Activated T-cell treated with anti-CD3 and anti-CD28 coated beads for 24 hours (primary cell): Measurements from ENCODE around the gene ZBTB40.

Experiments used
- DNase-seq: peaks from one replicate; pipeline ENCODE4 v3.0.0-alpha.2; 2020; ENCODE audit warnings: low read depth

ZBTB40 gene

DNA sequence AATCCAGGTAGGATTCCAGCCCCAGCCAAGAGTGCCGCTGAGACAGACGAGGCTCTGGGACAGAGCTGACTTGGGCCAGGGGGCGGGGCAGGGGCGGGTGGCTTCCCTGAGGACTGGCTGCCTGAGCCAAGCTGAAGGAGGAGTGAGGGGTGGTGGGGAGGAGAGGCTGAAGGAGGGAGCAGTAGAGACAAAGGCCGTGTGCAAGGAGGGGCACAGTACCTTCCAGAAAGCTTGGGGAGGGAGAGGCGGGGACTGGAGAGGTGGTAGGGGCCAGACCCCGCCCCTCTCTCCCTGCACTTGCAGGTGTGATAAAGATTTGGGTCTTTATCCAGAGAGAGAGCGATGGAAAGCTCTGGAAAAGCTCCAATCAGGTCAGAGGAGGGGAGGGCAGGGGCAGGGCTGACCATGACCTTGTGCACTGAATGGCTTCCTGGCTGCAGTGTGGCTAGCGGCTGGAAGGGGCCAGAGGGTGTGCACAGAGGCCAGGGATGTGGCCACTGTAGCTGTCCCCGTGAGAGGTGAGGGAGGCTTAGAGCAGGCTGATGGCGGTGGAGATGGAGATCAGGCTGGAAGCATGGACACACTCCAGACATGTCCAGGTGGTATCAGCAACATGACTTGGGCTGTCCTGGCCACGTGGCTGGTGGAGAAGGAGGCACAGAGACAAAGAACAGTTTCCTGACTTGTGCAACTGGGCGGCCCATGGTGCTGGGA is 104.9 kb downstream of the ZBTB40 start:
- no peak for DNase-seq

DNA sequence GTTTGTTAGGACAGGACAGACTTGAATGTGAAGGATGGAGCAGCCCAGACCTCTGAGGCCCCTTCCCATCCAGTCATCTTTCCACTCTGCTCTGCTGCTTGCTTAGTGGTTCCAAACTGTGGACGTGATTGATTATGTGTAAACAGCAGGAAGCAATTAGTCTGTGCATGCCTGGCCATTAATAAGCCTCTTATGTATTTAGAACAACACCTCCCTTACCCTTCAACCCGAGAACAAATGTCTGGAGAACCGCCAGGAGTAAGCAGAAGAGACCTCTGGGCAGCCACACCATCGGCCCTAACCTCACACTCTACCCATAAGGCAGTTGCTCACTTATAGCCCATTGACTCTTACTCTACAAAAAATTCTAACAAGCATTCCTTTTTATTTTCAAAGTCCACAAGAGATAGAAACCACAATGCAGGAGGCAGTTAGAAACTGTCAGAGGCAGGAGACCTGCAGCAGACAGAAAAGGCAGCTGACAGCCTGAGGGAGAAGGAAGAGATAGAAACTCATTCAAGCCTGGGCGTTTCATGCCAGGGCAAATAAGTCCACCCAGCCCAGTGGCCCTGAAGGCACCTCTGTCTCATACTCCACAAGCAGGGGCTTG is 105.8 kb downstream of the ZBTB40 start:
- DNase-seq = no peak

DNA sequence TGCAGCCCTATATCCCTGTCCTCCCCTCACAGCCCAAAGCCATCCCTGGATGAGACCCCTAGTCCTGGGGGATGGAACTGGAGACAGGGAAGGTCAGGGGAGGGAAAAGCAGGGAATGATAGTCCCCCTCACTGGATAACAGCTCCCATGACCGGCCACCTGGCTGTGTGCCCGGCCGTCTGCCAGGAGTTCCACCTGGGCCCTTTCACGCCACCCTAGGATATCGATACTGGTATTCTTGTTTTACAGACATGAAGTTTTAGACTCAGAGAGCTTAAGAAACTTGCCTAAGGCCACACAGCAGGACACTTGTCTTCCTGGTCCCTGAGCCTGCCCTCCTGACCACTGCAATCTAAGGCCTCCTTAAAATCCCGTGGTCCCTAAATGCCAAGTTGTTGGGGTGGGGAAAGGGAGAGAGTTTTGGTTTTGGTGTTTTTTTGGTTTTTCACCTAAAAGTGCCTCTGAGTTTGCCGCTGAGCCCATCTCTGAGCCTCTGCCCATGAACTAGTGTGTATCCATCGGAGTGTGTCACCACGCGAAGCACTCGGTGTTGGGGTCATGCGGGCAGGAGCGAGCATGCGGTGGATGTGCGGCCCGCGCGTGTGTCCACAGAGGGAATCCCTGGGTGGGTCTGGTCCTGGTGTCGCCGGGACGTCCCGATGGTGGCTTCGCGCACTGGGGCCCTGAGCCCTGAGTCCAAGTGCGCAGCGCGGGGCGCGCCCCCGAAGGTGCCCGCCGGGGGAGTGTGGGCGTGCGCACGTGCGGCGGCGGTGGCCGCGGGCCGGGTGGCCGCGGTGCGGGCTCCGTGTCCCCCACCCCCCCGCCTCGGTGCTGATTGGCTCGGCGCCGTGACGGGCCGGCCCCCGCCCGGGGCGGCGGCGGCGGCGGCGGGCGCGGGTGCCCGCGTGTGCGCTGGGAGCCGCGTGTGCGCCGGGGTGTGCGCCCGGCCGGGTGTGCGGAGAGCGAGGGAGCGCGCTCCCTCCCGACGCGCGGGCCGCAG is 111.2 kb downstream of the ZBTB40 start, which contains the start of gene EPHA8:
Gene EPHA8, plus strand, starts transcription at position 906 of the 1,000 bp plus-strand sequence. CDS start 147 bp downstream, outside the sequence.
- DNase-seq = no peak

DNA sequence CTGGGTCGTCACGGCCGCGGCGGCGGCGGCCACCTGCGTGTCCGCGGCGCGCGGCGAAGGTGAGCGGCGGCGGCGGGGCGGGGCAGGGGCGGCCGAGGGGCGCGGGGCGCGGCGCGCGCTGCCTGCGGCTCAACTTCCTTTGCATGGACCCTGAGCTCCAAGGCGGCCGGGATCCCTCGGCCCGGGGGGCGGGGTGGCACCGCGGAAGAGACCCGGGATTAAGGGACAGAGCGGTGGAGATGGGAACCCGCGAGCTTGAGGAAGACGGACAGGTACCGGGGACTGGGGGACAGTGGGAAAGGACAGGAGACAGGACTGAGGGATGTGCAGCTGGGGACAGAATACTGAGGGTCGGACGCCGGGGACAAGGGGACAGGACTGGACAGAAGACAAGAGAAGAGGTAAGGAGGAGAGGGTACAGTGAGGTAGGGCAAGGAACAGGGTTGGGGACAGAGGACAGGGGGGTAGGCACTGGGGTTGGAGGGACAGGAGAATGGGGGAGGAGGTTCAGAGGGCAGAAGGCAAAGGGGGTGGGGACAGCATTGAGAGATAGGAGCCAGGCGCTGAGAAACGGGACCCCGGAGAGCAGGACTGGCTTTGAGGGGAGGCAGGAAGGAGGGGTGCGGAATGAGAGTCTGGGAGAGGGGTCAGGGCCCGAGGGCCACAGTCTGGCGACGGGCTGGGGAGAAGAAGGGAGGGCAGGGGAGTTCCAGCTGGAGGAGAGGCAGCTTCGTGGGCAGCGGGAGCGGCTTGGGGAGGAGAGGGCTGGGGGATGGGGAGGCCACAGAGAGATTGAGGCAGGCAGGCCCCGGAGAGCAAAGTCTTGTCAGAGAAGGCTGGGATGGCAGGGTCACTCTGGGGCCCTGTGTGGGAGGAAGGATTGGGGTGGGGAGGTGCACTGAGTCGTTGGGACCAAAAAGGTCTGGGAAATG is 112.3 kb downstream of the ZBTB40 start:
- DNase-seq = no peak

DNA sequence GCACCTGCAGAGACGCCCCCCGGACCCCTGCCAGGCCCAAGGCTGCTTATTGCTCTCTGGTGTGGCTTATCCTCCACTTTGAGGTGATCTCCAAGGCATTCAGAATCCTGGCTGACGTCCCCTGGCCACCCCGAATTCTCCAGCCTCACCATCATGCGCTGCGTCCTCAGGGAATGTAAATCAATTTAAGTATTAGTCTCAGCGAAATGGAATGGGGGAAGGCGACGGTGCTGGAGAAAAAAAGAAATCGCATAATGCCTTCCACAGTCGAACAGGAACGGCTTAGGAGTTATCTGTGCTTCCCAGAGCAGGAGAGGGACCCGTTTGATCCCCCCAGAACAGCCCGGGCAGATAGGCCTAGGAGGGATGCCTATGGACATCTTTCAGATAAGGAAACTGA is 114.5 kb downstream of the ZBTB40 start:
- DNase-seq = no peak

DNA sequence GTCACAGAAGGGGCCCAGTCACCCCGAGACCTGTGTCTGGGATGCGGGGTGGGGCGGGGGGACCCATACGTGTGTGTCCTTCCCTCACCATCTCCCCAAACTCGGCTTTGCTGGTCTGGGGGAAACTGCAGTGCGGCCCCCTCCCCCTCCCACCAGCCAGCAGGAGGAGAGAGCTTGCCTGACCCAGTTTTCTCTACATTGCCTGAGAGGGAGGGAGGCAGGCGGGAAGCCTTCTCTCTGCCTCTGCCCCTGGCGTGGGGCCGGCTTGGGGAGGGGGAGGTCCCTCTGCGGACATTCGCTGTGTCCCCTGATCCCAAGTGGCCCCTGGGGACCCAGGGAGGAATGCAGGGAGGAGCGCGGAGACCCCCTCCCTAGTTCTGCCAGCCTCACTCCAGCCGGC is 115.5 kb downstream of the ZBTB40 start:
- no peak for DNase-seq

DNA sequence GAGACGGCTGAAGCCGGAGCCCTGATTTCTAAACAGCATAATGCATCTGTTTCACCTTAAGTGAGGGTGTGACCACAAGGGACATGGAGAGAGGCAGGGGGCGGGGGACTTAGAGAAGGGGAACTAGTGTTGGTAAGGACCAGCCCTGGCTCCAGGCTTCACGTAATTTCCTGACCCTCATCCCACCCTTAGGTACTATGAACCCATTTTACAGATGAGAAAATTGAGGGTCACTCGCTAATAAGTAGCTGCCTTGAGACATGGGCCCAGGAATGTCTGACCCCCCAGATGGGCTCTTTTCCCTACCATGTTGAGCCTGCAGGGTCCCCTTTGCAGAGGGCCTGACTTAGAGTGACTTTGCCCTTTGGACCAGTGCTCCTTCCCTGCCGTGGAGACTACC is 116.3 kb downstream of the ZBTB40 start:
- DNase-seq = no peak

DNA sequence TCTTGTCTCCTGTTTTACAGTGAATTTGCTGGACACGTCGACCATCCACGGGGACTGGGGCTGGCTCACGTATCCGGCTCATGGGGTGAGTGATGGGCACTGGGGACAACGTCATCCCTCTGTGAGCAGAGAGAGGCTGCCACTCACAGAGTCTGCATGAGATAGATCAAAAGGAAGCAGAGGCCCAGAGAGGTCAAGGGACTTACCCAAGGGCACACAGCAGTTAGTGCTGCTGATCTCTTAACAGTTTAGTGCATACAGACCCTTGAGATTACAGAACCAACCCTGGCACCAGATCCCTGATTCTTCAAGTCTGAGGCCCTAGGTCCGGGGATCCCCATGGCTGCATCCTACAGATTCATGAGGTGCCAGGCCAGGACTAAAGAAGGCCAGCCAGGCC is 117.6 kb downstream of the ZBTB40 start:
- DNase-seq = no peak

DNA sequence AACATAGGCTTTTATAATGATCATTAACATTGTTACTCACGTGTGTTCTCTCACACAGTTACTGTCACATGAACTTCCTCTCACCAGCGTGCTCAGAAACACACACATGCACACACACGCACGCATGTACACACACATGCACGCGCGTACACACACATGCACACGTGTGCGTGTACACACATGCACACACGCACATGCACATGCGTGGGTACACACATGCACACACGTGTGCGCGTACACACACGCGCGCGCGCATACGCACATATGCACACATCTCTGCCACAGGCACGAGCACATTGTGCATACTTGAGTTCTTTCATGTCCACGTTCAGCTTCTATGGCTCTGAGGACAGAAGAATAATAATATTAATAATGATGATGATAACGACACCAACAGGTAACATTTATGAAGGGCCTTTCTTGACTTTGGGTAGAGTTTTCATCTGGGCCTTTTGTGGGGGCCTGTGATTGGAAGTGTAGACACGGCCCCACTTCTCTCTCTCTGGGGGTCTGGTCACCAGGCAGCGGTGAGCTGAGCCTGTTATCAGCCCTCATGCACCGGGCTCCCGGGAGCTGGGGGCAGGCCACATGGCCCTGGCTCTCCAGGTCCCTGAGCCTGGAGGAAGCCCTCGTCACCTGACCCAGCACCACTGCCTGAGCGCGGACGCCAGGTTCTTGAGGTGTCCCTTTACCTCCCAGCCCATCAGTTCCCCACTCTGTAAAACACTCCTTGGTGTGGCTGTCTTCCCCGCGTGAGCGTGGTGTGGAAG is 118.7 kb downstream of the ZBTB40 start:
- no peak for DNase-seq

DNA sequence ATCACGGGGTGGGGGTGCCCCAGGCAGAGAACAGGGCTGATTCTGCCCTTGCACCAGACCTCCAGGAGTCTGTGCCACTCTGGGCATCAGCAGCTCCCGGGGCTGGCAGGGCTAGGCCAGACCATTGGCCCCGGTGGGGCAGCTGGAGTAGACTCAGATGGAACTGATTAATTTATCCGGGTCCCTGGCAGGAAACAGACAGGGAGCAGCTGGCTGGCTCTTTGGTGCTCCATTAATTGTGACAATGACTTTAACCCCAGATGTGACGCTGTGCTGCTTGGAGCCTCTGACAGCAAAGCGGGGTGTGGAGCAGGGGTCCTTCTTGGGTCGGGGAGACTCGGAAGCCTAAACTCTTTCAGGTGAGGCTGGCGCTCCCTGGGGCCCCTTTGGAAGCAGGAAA is 121.2 kb downstream of the ZBTB40 start:
- no peak for DNase-seq

DNA sequence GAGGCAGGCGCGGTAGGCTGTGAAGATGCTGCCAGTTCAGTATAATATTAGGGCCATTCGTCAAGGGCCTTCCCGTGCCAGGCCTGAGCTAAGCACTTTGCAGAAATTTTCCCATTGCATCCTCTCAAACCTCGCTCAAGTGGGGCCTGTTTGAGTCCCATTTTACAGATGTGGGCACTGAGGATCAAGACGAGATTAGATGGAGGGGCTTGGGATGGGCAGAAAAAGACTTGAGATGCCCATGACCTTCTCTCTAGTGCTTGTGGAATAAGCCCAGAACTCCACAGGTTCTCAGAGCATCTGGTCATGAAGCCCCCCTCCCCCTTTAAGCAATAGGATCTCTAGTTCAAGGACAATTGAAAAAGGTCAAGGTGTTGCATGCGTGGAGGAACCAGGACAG is 121.6 kb downstream of the ZBTB40 start:
- DNase-seq = no peak

DNA sequence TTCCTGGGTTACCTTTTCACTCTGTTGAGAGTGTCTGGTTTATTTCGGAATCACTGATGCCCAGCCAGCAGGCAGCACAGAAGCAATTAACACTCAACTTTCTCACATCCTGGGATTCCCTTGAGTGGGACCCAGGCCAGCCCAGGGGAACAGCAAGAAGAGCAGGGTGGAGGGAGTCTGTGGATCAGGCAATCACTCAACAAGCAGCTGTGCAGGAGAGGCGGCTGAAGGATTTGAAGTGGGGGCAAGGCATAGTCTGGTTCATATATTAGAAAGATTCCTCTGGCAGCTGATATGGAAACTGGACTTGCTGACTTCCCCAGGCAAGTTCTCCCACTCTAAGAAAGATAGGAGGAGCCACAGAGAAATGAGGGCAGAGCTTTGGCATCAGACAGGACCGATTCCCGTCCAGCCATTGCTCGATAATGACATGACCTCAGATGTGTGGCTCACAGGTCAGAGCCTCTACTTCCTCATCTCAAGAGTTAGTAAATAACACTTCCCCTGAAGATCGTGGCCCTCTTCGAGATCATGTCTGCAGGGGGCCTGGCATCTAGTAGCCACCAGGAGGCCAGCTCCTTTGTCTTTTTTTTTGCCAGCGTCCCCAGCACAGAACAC is 124.0 kb downstream of the ZBTB40 start:
- DNase-seq = no peak

DNA sequence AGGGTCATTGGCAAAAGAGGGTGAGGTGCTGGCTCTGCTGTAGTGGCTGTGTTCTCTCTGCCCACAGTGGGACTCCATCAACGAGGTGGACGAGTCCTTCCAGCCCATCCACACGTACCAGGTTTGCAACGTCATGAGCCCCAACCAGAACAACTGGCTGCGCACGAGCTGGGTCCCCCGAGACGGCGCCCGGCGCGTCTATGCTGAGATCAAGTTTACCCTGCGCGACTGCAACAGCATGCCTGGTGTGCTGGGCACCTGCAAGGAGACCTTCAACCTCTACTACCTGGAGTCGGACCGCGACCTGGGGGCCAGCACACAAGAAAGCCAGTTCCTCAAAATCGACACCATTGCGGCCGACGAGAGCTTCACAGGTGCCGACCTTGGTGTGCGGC is 124.5 kb downstream of the ZBTB40 start:
- DNase-seq = no peak

DNA sequence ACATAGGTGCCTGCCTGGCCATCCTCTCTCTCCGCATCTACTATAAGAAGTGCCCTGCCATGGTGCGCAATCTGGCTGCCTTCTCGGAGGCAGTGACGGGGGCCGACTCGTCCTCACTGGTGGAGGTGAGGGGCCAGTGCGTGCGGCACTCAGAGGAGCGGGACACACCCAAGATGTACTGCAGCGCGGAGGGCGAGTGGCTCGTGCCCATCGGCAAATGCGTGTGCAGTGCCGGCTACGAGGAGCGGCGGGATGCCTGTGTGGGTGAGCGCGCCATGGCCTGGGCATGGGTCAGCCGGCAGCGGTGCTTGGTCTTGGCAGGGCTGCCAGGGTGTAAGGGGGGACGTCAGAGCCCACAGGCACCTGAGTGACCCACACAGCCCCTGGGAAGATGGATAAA is 125.0 kb downstream of the ZBTB40 start:
- DNase-seq = no peak

DNA sequence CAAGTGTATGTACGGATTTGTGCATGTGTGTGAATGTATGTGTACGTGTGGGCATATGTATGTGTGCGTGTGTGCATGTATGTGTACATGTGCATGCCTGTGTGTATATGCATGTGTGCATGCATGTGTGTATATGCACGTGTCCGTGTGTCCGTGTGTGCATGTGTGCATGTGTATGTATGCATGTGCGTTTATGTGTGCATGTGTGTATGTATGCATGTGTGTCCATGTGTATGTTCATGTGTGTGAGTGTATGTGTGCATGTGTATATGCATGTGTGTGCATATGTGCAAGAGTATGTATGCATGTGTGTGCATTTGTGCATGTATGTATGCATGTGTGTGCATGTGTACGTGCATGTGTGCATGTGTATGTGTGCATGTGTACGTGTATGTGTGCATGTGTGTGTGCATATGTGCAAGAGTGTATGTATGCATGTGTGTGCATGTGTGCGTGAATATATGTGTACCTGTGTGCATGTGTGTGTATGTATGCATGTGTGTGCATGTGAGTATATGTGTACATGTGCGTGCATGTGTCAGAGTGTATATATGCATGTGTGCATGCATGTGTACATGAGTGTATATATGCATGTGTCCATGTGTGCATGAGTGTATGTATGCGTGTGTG is 127.2 kb downstream of the ZBTB40 start:
- no peak for DNase-seq

DNA sequence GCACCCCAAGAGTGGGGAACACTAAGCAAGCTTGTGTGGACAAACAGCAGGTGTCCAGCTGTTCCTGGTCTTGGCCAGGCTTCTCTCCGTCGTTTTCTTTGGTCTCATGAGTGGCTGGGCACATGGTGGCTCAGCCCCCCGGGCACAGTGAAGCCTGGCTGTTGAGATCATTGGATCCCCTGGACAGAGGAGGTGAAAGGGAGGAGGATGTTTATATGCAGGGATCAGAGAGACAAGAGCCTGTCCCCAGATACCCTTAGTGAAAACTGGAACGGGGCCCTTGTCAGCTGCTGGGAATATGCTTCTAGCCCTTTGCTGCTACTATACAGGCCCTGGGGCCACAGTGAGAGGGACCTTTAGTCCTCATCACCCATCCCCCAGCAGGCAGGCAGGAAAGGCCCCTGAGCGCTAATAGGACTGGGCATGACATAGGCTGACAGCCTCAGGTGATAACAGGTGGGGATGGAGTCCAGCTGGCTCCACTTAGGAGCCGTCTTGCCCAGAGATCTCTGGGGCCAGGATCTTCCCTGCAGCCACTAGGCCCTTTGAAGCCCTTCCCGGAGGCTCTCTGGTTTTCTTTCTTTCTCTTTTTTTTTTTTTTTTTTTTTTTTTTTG is 128.0 kb downstream of the ZBTB40 start:
- no peak for DNase-seq
